ENCODE results near the gene IGFLR1.

GRCh38 chr19:35775298-35776101 lies 33.2 kb upstream of the IGFLR1 start, which contains the start of gene ARHGAP33:
- no peak for TF ChIP-seq EP300 (IDR thresholded peaks at IDR 0.05; ENCODE audit: borderline replicate concordance)
- no peak for TF ChIP-seq CREB1 (IDR thresholded peaks at IDR 0.05; ENCODE audit: low read depth)
- no peak for TF ChIP-seq TEAD4 (IDR thresholded peaks at IDR 0.05)
- TF ChIP-seq FOXM1 (IDR thresholded peaks at IDR 0.05; ENCODE audit: borderline replicate concordance, low read depth), result no peak
